Measurements from ENCODE around the gene DIP2C.
A peak's percentile ranks its signal among the peaks of the same experiment; 100 is the strongest.
"Not testable (repeated sequence)": the region's sequence is repeated elsewhere in the genome, so short reads cannot be mapped to it uniquely, and the experiment has no call there.

The DIP2C gene

DNA sequence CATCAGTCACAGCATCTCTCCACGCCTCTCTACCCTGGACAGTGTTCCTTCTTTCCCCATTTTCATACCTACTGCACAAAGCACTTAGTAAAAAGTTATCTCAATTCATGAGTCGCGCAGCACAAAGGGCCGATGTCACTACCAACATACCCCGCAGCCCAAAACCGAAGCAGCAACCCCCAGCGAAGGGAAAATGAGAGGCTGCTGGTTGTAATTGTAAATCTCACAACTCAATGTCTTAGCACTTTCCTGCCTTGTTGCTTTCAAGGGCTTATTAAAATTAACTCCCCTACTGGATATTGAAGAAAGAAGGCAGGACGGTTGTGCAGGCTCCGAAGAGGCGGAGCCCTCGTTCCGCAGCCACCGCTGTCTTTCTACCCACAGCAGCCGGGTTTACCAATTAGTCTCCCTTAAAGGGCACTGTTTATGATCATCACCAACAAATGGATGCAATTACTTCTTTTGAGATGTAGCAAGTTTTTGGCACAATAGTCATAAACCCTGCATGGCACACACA lies 6.5 kb downstream of the DIP2C start:
- in situ Hi-C loops (cut with MboI; ENCODE audit: low sequenced_read_pairs, unreplicated experiment), result no loop called here
- TF ChIP-seq, protein P1, sequence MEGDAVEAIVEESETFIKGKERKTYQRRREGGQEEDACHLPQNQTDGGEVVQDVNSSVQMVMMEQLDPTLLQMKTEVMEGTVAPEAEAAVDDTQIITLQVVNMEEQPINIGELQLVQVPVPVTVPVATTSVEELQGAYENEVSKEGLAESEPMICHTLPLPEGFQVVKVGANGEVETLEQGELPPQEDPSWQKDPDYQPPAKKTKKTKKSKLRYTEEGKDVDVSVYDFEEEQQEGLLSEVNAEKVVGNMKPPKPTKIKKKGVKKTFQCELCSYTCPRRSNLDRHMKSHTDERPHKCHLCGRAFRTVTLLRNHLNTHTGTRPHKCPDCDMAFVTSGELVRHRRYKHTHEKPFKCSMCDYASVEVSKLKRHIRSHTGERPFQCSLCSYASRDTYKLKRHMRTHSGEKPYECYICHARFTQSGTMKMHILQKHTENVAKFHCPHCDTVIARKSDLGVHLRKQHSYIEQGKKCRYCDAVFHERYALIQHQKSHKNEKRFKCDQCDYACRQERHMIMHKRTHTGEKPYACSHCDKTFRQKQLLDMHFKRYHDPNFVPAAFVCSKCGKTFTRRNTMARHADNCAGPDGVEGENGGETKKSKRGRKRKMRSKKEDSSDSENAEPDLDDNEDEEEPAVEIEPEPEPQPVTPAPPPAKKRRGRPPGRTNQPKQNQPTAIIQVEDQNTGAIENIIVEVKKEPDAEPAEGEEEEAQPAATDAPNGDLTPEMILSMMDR (IDR thresholded peaks at IDR 0.05; ENCODE audit: borderline replicate concordance, control extremely low read depth, extremely low read depth, insufficient read depth, missing control alignments), result no peak

DNA sequence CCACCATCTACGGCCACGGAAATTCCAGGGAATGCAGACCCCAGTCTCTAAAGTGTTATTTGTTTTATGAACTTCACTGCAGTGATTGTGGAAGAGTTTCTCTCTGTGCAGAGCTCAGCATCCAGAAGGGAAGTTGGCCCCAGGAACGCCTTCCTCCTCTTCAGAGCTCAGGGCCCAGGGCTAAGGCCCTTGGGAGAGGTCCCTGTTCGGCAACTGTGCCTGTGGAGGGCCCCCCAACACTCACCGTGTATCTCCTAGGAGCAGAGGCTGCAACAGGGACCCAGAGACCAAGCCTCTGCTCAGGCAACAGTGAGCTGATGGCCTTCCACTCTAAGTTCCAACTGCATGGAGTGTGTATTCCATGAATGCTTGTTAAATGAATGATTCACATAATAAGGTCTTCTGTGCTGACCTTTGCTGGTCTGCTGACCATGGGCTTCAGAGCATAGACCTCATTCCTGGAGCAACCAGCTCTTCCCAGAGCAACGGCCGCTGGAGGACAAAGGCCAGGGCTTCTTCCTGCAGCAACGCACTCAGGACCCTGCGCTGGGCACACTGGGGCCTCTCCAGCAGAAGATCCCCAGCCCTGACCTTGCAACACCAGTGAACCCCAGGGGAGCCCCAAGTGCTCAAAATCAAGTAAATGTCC lies 7.7 kb downstream of the DIP2C start:
- TF ChIP-seq, protein P1 (IDR thresholded peaks at IDR 0.05; ENCODE audit: borderline replicate concordance, control extremely low read depth, extremely low read depth, insufficient read depth, missing control alignments), result no peak
- in situ Hi-C loops (cut with MboI; ENCODE audit: low sequenced_read_pairs, unreplicated experiment), result no loop called here
- DNase-seq (ENCODE audit: low spot score), result no peak

More for the DNA sequence above, 6.5 kb downstream of the DIP2C start:
- DNase-seq (ENCODE audit: low spot score), result no peak

DNA sequence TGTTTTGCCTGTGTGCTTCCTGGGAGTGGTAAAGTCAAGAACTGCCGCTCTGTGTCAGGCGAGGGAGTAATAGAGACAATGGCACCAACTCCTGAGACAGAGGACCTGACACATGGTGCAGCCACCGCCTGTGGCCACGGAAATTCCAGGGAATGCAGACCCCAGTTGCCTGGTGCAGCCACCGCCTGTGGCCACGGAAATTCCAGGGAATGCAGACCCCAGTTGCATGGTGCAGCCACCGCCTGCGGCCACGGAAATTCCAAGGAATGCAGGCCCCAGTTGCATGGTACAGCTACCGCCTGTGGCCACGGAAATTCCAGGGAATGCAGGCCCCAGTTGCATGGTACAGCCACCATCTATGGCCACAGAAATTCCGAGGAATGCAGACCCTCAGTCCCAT lies 8.7 kb downstream of the DIP2C start:
- no peak for DNase-seq (ENCODE audit: low spot score)
- TF ChIP-seq, protein P1 (IDR thresholded peaks at IDR 0.05; ENCODE audit: borderline replicate concordance, control extremely low read depth, extremely low read depth, insufficient read depth, missing control alignments), result no peak
- in situ Hi-C loops (cut with MboI; ENCODE audit: low sequenced_read_pairs, unreplicated experiment), result no loop called here

DNA sequence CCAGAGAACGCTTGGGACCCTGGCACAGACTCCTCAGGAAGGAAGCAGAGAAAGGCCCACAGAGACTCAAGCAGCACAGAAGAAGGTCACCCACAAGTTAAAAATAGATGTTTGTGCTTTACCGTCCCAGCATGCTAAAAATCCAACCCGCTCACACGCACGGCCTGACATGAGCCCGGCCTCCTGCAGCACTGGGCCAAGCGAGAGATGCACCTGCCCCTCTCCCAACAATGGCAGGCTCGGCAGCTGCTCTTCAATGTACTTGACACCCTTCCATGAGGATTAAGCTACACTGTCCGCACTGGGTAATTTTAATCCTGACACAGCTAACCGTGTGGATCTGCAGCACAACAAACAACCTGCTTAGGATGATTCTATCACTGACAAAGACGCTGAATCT lies 9.3 kb downstream of the DIP2C start:
- in situ Hi-C loops (cut with MboI; ENCODE audit: low sequenced_read_pairs, unreplicated experiment), result no loop called here
- DNase-seq (ENCODE audit: low spot score), result no peak
- TF ChIP-seq, protein P1 (IDR thresholded peaks at IDR 0.05; ENCODE audit: borderline replicate concordance, control extremely low read depth, extremely low read depth, insufficient read depth, missing control alignments), result no peak

DNA sequence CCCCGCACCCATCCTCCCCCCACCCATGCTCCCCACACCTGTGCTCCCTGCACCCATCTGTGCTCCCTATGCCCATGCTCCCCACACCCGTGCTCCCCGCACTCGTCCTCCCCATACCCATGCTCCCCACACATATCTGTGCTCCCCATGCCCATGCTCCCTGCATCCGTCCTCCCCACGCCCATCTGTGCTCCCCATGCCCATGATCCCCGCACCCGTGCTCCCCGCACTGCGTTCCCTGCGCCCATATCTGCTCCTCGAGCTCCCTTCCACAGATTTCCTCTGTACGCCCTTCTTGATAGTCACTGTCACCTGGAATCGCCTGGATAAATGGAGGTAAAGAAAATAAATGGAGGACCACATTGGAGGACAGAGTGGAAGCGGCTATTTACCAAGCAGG lies 9.9 kb downstream of the DIP2C start:
- in situ Hi-C loops (cut with MboI; ENCODE audit: low sequenced_read_pairs, unreplicated experiment), result no loop called here
- TF ChIP-seq, protein P1 (IDR thresholded peaks at IDR 0.05; ENCODE audit: borderline replicate concordance, control extremely low read depth, extremely low read depth, insufficient read depth, missing control alignments), result no peak
- no peak for DNase-seq (ENCODE audit: low spot score)

DNA sequence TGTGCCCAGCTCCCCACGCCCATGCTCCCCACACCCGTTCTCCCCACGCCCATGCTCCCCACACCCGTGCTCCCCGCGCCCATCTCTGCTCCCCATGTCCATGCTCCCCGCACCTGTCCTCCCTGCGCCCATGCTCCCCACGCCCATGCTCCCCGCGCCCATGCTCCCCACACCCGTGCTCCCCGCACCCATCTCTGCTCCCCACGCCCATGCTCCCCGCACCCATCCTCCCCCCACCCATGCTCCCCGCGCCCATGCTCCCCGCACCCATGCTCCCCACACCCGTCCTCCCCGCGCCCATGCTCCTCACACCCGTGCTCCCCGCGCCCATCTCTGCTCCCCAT lies 10.8 kb downstream of the DIP2C start:
- DNase-seq (ENCODE audit: low spot score); in situ Hi-C loops (cut with MboI; ENCODE audit: low sequenced_read_pairs, unreplicated experiment): not testable (repeated sequence)

DNA sequence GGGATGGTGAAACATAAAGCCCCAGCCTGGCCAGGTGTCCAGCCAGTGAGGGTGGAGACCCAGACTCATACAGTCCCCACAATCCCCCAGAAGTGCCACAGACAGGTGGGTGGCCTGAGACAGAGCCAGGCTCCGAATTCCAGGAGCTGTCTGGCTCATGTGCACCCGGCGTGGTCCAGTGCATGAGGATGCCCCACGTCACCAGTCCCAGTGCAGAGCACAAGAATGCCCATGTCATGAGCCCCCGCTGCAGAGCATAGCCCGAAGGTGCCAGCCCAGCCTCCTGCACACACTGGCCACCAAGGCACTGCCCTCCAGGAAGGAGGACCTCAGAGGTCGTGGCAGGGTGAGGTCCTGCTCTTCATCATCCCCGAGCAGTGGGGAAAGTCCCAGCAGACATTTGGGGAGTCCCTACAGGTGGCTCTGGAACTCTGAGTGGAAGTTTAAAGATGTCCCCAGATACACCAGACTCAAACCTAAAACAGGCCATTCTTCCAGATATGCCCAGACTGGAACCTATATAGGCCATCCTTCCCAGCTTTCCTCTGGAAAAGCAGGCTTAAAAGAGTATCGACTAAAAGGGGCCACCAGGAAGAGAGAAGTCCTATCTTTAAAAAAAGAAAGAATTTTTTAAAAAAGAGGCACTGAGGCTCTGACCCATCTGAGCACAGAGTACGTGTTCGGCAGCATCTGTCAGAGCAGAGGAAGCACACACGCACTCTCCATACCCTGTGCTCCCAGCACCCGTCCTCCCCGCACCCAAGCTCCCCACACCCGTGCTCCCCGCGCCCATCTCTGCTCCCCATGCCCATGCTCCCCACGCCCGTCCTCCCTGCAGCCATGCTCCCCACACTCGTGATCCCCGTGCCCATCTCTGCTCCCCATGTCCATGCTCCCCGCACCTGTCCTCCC lies 11.5 kb downstream of the DIP2C start:
- peak; percentile 55 for DNase-seq (ENCODE audit: low spot score)
- in situ Hi-C loops (cut with MboI; ENCODE audit: low sequenced_read_pairs, unreplicated experiment), result no loop called here
- TF ChIP-seq, protein P1 (IDR thresholded peaks at IDR 0.05; ENCODE audit: borderline replicate concordance, control extremely low read depth, extremely low read depth, insufficient read depth, missing control alignments), result no peak

Data from GM13976 (cell line).